Kidney (tissue), 14 donors: Measurements from ENCODE around the gene EHBP1. TPM values are rescaled to one million over a fixed set of nuclear protein-coding genes. Genes with fewer than 3 reads are reported as not detected.

Experiments
- DNase-seq, 5 donors: peaks; one replicate each; pipeline ENCODE4 v3.0.0-alpha.2; 2013 to 2020
- FAIRE-seq: peaks from 2 replicates; lab custom pipeline; 2012; peaks lifted over from hg19 to GRCh38; lab: Jason Lieb, UNC
- H3K27ac ChIP-seq, 2 donors: one replicate each; pipeline ENCODE4 v1.7.0; 2013; ENCODE audit warnings: low read depth in 2 of 2, low read length in 2 of 2, inconsistent platforms in 1 of 2
- H3K27me3 ChIP-seq: one replicate; pipeline ENCODE4 v1.7.1; 2013; ENCODE audit warnings: low read length, inconsistent platforms; ENCODE audit not compliant: control insufficient read depth, insufficient read depth
- H3K36me3 ChIP-seq, 3 donors: one replicate each; pipeline versions ENCODE4 v1.7.0 to v1.7.1; 2013; ENCODE audit warnings: low read length in 3 of 3, control low read depth in 1 of 3, inconsistent platforms in 1 of 3; ENCODE audit not compliant: insufficient read depth in 3 of 3, control insufficient read depth in 2 of 3
- H3K4me1 ChIP-seq, 3 donors: one replicate each; pipeline versions ENCODE4 v1.7.0 to v1.7.1; 2013; ENCODE audit warnings: low read length in 3 of 3, inconsistent platforms in 1 of 3, low read depth in 1 of 3; ENCODE audit not compliant: control insufficient read depth in 2 of 3, insufficient read depth in 2 of 3
- H3K4me3 ChIP-seq, 3 donors: one replicate each; pipeline versions ENCODE4 v1.7.0 to v1.8.1; 2013; ENCODE audit warnings: low read length in 3 of 3, control low read depth in 1 of 3, inconsistent platforms in 1 of 3
- H3K9ac ChIP-seq, 3 donors: one replicate each; pipeline versions ENCODE4 v1.7.0 to v1.7.1; 2013; ENCODE audit warnings: low read length in 3 of 3, control low read depth in 1 of 3, inconsistent platforms in 1 of 3
- H3K9me3 ChIP-seq, 3 donors: one replicate each; pipeline versions ENCODE4 v1.7.0 to v1.7.1; 2013; ENCODE audit warnings: low read length in 3 of 3, control low read depth in 1 of 3, inconsistent platforms in 1 of 3; ENCODE audit not compliant: control insufficient read depth in 2 of 3, insufficient read depth in 1 of 3
- CTCF ChIP-seq: IDR thresholded peaks from 3 replicates; pipeline ENCODE4 v1.5.1; 2012; ENCODE audit warnings: mild to moderate bottlenecking, moderate library complexity, borderline replicate concordance; ENCODE audit not compliant: insufficient read depth; ENCODE audit errors: extremely low read depth
- intact Hi-C: fragments of 100-400 bp; cut with DNase I; formaldehyde crosslinking; loops from one replicate; pipeline ENCODE4 v1.11.1; 2022
- polyA plus RNA-seq: library from polyadenylated mRNA; stranded (reverse); fragments of 350-450 nt; fragmentation: Illumina TruSeq; extraction: RNeasy Lipid Tissue Mini Kit (QIAGEN cat#74804); gene quantifications from one replicate; pipeline ENCODE4 v1.2.3, GENCODE V29; 2014; ENCODE audit warnings: low read depth, low replicate concordance; ENCODE audit not compliant: insufficient read depth
- total RNA-seq: library from RNA; stranded (reverse); fragmentation: NEBNext Ultra II Directional; extraction: Animal tissue kit (Norgen Biotek cat#: 25700); gene quantifications from one replicate; pipeline ENCODE4 v1.2.1, GENCODE V29; 2021
- donor health status: control.
- donor health status: control.
- donor health status: control.
- donor health status: control.
- donor health status: control.
- donor health status: DM: yes; HTN: yes; CAD: no.
- donor health status: Normal renal cell carcinoma (clear cell type).

EHBP1 gene
- total and polyA plus RNA-seq, 2 donors from 2014 or later, result 12.5 to 42.7 TPM

- FAIRE-seq (no peak), DNase-seq (no peak)
- H3K4me3 ChIP-seq, result no peak overlapping the region
- no peaks in the 10 kb centered on the region for H3K27me3 ChIP-seq
- intact Hi-C loops, result no loop called here
- no peaks in the 10 kb centered on the region for H3K36me3 ChIP-seq
- no peak for TF ChIP-seq CTCF
- H3K9ac ChIP-seq, result no peak overlapping the region
- no peaks in the 10 kb centered on the region for H3K4me1 ChIP-seq
- no peaks in the 10 kb centered on the region for H3K9me3 ChIP-seq
- no peak overlapping the region for H3K27ac ChIP-seq
Measured at GRCh38 chr2:62801110-62801509, 95.6 kb downstream of the EHBP1 start.

- Histone ChIP-seq H3K27ac (no peak overlapping the region), H3K27me3 (no peaks in the 10 kb centered on the region), H3K36me3 (no peaks in the 10 kb centered on the region), H3K4me3 (no peak overlapping the region), H3K4me1 (no peaks in the 10 kb centered on the region), H3K9ac (no peak overlapping the region), H3K9me3 (no peaks in the 10 kb centered on the region)
- DNase-seq, result no peak
- no peak for FAIRE-seq
- TF ChIP-seq CTCF, result no peak
- intact Hi-C loops, result no loop called here
Measured at GRCh38 chr2:62801814-62802523, 96.5 kb downstream of the EHBP1 start.

- Histone ChIP-seq H3K27ac (no peak overlapping the region), H3K4me3 (no peak overlapping the region), H3K9ac (no peak overlapping the region), H3K9me3 (no peaks in the 10 kb centered on the region), H3K4me1 (no peaks in the 10 kb centered on the region), H3K36me3 (no peaks in the 10 kb centered on the region), H3K27me3 (no peaks in the 10 kb centered on the region)
- no peak for TF ChIP-seq CTCF
- intact Hi-C loops, result no loop called here
- FAIRE-seq, result no peak
- no peak for DNase-seq
Measured at GRCh38 chr2:62803961-62804360, 98.4 kb downstream of the EHBP1 start.

GRCh38 chr2:62806231-62806630 is 100.7 kb downstream of the EHBP1 start:
- no peak for FAIRE-seq
- no peaks in the 10 kb centered on the region for H3K36me3 ChIP-seq
- no peaks in the 10 kb centered on the region for H3K27me3 ChIP-seq
- H3K4me1 ChIP-seq, result no peaks in the 10 kb centered on the region
- no peak for DNase-seq
- no peak for TF ChIP-seq CTCF
- H3K4me3 ChIP-seq, result no peak overlapping the region
- no peak overlapping the region for H3K9ac ChIP-seq
- intact Hi-C loops, result no loop called here
- no peak overlapping the region for H3K27ac ChIP-seq
- no peaks in the 10 kb centered on the region for H3K9me3 ChIP-seq
